Measurements from ENCODE around the gene RBL2. TPM values are rescaled to one million over a fixed set of nuclear protein-coding genes. Genes with fewer than 3 reads are reported as not detected.
"Not testable (repeated sequence)": the region's sequence is repeated elsewhere in the genome, so short reads cannot be mapped to it uniquely, and the experiment has no call there.

The RBL2 gene
- total RNA-seq, 1 donor from 2014 or later = 30.0 TPM

DNA sequence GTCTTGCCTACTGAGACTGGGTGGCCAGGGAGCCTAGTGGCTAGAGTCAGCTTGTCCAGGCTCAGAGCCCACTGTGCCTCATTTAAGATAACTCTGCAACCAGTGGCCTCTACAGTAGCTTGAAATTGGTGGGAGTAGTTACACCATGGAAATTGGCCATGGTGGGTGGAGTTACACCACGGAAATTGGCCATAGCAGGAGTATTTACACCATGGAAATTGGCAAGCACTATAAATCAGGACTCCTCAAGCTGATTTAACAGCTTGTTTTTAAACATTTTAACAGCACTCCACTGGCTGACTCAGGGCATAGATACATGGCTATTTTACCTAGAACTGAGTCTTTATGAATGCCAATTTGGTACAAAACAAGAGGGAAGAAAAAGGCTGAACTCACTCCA is 96.5 kb downstream of the RBL2 start:
- DNase-seq (ENCODE audit: low read depth, low spot score) = no peak

DNA sequence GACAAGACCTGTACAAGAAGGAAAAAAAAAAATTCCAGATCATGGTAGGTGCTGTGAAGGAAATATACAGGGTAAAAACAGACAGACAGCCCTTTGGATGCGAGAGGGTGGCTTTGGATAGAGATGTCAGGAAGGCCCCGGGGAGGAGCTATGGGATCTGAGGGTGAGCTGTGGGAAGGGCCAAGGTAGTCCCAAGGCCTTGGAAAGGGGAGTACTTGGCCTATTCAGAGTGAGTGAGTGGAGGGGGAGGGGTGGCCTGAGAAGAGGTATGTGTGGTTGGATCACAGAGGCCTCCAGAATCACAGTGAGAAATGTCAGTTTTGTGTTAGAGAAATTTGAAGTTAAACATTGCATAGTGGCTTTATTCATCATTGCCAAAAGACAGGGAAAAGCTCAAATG is 99.9 kb downstream of the RBL2 start:
- no peak for DNase-seq (ENCODE audit: low read depth, low spot score)

DNA sequence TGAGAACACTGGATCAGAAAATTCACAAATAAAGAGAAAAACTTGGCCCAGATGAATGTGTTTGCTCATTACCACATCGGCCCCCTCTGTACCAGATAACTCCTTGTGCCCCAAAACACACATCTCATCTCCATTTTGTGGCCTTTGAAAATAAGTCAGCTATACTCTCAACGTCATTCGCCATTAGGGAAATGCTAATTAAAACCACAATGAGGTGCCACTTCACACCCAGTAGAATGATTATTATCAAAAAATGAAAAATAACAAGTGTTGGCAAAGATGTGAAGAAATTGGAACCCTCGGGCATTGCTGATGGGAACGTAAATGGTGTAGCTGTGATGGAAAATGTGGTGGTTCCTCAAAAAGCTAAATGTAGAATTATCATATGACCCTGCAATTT is 103.4 kb downstream of the RBL2 start:
- DNase-seq (ENCODE audit: low read depth, low spot score) = no peak

DNA sequence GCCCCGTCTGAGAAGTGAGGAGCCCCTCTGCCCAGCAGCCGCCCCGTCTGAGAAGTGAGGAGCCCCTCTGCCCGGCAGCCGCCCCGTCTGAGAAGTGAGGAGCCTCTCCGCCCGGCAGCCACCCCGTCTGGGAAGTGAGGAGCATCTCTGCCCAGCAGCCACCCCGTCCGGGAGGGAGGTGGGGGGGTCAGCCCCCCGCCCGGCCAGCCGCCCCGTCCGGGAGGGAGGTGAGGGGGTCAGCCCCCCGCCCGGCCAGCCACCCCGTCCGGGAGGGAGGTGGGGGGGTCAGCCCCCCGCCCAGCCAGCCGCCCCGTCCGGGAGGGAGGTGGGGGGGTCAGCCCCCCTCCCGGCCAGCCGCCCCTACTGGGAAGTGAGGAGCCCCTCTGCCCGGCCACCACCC is 105.1 kb downstream of the RBL2 start:
- not testable (repeated sequence) for DNase-seq (ENCODE audit: low read depth, low spot score)

DNA sequence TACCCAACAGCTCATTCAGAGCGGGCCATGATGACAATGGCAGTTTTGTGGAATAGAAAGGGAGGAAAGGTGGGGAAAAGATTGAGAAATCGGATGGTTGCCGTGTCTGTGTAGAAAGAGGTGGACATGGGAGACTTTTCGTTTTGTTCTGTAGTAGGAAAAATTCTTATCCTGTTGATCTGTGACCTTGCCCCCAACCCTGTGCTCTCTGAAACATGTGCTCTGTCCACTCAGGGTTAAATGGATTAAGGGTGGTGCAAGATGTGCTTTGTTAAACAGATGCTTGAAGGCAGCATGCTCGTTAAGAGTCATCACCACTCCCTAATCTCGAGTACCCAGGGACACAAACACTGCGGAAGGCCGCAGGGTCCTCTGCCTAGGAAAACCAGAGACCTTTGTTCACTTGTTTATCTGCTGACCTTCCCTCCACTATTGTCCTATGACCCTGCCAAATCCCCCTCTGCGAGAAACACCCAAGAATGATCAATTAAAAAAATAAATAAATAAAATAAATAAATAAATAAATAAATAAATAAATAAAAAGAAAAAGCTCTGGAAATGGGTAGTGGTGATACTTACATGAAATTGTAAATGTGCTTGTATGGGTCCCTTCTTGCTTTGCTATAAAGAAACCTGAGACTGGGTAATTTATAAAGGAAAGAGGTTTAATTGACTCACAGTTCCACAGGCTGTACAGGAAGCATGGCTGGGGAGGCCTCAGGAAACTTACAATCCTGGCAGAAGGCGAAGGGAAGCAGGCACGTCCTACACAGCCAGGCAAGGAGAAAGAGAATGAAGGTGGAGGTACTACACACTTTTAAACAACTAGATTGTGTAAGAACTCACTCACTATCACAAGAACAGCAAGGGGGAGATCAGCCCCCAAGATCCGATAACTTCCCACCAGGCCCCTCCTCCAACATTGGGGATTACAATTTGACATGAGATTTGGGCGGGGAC is 105.8 kb downstream of the RBL2 start:
- DNase-seq (ENCODE audit: low read depth, low spot score) = not testable (repeated sequence)

Other genes with a start within 250 kb of the RBL2 start
- gene AKTIP, start 68.7 kb downstream of the RBL2 start, total RNA-seq = 23.2 and 35.1 TPM in 2 replicates